ENCODE measurements around the gene ATP5F1A. TPM values are rescaled to one million over a fixed set of nuclear protein-coding genes. Genes with fewer than 3 reads are reported as not detected.
"Not testable (repeated sequence)": the region's sequence is repeated elsewhere in the genome, so short reads cannot be mapped to it uniquely, and the experiment has no call there.

ATP5F1A gene
- total RNA-seq, result 911 and 931 TPM in 2 replicates

DNA sequence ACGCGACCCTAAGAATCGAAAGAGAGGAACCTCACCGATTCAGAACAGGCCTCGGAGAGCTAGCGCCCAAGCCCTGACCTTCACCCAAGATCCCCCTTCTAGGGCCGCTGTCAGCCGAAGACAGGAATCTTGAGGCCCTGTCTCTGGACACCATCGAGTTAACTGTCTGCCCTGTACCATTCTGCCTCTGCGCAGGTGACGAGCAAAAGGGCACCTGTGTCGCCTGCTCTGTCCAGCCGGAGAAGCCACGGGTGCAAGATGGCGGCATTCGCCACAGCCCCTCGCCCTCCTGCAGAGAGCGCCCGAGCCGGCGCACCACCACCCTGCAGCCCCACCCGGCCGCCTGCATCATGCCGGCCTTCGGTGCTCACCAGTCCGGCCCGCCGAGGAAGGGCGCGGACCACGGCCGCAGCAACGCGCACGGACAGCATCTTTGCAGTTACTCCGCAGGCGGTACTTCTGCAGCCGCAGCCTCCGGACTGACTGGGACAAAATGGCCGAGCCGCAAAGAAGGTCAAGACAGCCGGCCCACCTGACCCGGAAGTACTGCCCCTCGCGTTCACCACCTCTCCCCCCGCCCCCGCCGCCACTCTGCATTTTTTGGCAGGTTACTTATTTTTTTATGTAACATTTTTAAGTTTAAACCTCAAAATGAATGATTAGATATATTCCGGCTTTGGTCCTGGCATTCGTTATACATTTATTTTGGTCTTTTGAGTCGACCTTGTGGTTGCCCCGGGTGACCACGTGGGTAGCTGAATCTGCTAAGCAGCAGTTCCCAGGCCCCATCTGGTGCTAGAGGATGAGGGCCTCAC lies at the start of gene ATP5F1A:
Gene ATP5F1A, minus strand, starts transcription at position 496 of the 815 bp plus-strand sequence. Its CDS starts 65 bp downstream, at position 431.
- peak; percentile 85 for DNase-seq

DNA sequence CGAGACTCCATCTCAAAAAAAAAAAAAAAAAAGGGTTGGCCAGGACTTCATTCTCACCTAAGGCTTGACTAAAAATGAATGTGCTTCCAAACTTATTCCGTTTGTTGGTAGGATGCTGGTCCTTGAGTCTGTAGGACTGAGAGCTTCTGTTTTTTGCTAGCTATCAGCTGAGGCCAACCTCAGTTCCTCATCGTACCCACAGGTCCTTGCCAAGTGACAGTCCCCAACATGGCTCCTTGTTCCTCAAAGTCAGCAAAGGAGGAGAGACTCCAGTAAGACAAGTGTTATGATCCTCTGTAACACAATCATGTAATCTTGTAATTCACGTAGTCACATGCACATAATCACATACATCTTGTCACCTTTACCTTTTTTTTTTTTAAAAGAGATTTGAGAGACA lies 43.1 kb upstream of the ATP5F1A start:
- no peak for DNase-seq

DNA sequence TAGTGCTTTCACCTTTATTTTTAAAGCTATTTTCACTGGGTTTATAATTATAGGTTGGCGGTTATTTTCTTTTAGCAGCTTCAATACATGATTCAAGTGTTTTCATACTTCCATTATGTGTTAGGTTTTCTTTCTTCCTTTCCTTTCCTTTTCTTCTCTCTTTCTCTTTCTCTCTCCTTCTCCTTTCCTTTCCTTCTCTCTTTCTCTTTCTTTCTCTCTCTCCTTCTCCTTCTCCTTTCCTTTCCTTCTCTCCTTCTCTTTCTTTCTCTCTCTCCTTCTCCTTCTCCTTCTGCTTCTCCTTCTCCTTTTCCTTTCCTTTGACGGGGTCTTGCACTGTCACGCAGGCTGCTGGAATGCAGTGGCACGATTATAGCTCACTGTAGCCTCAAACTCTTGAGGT lies 42.1 kb upstream of the ATP5F1A start:
- no peak for DNase-seq

GRCh38 chr18:46134920-46135675 lies 37.0 kb upstream of the ATP5F1A start:
- no peak for DNase-seq

DNA sequence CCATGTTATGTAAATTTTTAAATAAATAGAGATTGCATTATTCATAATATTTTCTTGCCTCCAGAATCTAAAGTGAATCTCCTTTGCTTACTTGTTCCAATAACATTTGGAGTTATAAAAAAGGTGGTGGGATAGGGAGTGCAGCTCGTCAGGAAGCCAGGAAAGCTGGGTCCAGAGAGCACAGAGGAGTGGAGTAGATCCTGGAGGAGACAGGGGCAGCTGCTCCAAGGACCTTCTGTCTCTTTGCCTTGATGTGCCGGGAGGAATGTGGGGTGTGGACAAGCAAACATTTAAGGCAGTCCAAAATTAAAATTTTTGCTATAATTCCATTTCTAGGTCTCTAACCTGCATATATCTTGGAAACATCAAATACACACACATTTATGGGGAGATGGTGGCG lies 35.4 kb upstream of the ATP5F1A start:
- no peak for DNase-seq

GRCh38 chr18:46130549-46130948 lies 32.5 kb upstream of the ATP5F1A start:
- DNase-seq, result not testable (repeated sequence)

- DNase-seq, result no peak
Measured at GRCh38 chr18:46130061-46130460, 32.0 kb upstream of the ATP5F1A start.

DNA sequence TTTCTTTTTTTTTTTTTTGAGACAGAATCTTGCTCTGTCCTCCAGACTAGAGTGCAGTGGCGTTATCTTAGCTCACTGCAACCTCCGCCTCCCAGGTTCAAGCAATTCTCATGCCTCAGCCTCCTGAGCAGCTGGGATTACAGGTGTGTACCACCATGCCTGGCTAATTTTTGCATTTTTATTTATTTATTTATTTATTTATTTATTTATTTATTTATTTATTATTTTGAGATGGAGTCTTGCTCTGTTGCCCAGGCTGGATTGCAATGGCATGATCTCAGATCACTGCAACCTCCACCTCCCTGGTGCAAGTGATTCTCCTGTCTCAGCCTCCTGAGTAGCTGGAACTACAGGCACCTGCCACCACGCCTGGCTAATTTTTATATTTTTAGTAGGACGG lies 28.5 kb upstream of the ATP5F1A start:
- not testable (repeated sequence) for DNase-seq

GRCh38 chr18:46113751-46114150 lies 15.7 kb upstream of the ATP5F1A start:
- DNase-seq, result no peak

GRCh38 chr18:46110406-46110805 lies 12.3 kb upstream of the ATP5F1A start:
- DNase-seq, result no peak

- no peak for DNase-seq
Measured at GRCh38 chr18:46109386-46109785, 11.3 kb upstream of the ATP5F1A start.

DNA sequence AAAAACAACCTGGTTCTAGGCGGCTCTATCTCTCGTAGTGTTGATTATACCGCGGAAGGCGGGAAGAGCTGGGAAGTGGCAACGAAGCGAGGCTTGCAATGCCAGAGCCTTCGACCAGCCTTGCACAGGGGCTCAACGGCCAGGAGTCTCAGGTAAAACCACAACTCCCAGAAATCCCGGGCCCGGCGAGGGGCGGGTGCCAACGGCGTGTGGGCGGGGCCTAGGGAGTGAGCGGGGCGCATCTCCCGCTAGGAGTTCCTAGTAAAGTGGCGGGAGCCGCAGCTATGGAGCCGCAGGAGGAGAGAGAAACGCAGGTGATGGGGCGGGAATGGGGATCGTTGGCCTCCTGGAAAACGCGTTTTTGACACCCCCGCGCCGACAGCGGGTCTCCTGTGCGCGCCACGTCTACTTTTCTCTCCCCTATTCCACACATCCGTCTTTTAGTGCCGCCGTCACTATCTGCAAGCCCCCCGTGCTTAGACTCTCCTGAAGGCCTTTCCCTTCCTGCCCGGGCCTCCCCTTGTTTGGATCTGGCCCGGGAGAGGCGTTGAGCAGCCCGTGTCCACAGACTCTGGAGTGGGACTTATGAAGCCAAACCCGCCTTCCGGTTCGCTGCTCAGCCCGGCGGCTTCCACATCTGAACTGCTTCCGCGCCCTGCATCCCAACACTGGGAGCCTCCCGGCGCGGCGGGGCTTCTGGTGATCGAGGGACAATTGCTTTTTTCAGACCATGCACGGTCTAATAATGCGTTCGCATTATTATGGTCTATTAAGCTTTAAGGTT lies 6.2 kb upstream of the ATP5F1A start, which contains the start of gene HAUS1:
Gene HAUS1, plus strand, starts transcription at position 258 of the 784 bp plus-strand sequence. Its CDS starts 27 bp downstream, at position 285.
- DNase-seq, result peak; percentile 86

- no peak for DNase-seq
Measured at GRCh38 chr18:46099463-46099862, 1.4 kb upstream of the ATP5F1A start.

- no peak for DNase-seq
Measured at GRCh38 chr18:46098616-46098933, 479 bp upstream of the ATP5F1A start.

- DNase-seq, result no peak
Measured at GRCh38 chr18:46097431-46097800, 680 bp downstream of the ATP5F1A start.

DNA sequence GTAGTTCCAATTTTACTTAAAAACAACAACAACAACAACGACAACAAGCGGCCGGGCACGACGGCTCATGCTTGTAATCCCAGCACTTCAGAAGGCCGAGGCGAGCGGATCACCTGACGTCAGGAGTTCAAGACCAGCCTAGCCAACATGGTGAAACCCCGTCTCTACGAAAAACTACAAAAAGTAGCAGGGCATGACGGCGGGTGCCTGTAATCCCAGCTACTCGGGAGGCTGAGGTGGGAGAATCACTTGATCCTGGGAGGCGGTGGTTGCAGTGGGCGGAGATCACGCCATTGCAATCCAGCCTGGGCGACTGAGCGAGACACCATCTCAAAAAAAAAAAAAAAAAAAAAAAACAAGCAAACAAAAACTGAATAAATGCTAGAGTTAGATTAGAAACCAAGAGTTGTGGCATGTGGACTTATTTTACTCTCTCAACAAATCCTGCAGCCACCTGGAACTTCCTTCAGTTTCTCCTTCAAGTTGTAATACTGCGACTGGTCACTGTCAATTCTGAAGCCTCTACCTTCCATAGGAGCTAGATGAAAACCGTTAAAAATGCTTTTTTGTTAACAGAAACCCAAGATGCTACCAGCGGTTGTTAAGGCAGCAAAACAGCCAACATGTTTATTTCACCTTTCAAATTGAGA lies 1.3 kb downstream of the ATP5F1A start:
- no peak for DNase-seq

DNA sequence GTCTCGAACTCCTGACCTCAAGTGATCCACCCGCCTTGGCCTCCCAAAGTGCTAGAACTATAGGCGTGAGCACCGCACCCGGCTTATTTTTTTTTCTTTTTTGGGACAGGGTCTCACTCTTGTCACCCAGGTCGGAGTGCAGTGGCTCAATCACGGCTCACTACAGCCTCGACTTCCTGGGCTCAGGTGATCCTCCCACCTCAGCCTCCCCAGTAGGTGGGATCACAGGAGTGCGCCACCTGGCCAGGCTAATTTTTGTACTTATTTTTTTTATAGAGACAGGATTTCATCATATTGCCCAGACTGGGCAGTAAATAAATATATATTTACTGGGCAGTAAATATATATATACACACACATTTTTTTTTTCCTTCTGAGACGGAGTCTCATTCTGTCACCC lies 2.6 kb downstream of the ATP5F1A start:
- DNase-seq, result no peak

DNA sequence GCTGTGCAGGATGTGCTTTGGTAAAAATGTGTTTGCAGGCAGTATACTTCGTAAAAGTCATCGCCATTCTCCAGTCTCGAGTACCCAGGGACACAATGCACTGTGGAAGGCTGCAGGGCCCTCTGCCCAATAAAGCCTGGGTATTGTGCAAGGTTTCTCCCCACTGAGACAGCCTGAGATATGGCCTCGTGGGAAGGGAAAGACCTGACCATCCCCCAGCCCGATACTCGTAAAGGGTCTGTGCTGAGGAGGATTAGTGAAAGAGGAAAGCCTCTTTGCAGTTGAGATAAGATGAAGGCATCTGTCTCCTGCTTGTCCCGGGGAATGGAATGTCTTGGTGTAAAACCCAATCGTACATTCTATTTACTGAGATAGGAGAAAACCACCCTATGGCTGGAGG lies 9.6 kb downstream of the ATP5F1A start:
- not testable (repeated sequence) for DNase-seq

DNA sequence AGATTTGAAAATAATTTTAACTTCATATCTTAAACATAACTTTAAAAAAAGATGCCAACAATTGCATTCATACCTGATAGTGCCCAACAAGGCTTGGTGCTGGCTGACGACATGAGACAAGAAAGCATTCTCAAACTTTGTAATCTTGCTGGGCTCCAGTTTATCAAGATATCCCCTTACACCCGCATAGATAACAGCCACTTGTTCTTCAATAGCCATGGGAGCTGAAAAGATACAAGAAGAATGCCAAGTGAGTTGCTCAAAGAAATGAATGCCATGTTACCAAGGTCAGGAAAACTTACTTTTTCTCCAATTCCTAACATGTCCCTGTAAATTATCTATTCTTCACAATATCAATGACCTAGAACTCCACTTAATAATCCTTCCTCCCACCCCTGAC lies 13.7 kb downstream of the ATP5F1A start:
- DNase-seq, result no peak

- no peak for DNase-seq
Measured at GRCh38 chr18:46080156-46080555, 17.9 kb downstream of the ATP5F1A start.

DNA sequence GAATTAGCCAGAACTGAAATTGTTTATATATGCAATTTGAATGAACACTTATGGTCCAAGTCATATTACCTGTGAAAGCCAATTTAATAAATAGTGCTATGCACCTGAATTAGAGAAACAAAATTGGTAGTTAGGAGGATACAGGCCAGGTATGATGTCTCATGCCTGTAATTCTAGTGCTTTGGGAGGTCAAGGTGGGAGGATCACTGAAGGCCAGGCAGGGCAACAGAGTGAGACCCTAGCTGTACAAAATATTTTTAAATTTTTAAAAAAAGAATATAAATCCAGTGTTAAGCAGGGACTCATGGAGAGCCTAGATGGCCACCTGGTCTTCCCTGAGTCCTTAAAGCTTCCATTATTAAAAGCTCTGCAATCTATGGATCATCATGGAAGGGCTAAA lies 18.8 kb downstream of the ATP5F1A start:
- no peak for DNase-seq

DNA sequence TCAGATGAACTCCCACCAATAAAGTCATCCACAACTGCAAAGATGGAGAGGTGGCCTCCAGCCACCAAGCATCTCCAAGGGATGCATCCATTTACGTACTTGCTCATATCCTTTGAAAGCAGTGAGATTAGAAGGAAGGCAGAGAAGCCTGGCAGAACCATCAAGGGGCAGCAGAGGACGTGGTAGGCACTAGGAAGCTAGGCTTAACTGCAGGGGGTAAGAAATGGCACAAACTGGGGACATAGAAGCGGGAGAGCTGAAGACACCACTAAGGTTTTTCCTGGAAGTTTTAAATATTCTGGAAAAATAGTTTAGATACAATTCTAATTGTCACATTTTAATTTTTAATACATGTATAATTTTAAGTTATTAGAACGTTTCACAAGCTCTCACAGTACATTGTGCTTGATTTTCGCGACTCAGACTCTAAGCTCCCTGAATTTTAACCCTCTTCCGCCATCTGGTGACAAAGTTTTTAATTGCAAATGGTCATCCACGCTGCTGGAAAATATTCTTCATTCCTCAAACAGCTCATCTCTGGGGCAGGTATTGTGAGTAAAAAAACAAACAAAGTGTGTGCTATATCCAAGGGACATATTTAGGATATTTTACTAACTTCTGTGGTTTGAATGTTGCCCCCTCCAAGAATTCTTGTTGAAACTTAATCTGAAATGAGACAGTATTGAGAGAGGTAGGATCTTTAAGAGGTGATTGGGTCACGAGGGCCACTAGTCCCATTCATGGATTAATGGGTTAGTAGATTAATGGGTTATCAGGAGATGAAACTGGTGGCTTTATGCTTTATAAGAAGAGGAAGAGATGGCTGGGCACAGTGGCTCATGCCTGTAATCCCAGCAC lies 24.4 kb downstream of the ATP5F1A start:
- DNase-seq, result peak; percentile 79

Measured in dermis blood vessel endothelial cell (primary cell).